Mucosa of rectum (tissue), 2 donors: Measurements from ENCODE around the gene FAM20C.

Experiments
- H3K27ac ChIP-seq, 2 donors: one replicate each; pipeline ENCODE4 v1.7.0; 2013; ENCODE audit warnings: inconsistent platforms in 2 of 2, low read depth in 2 of 2, low read length in 2 of 2
- H3K27me3 ChIP-seq, 2 donors: one replicate each; pipeline ENCODE4 v1.7.0; 2013; ENCODE audit warnings: low read length in 2 of 2; ENCODE audit not compliant: control insufficient read depth in 2 of 2, insufficient read depth in 2 of 2
- H3K36me3 ChIP-seq, 2 donors: one replicate each; pipeline ENCODE4 v1.7.0; 2013; ENCODE audit warnings: low read length in 2 of 2; ENCODE audit not compliant: control insufficient read depth in 2 of 2, insufficient read depth in 2 of 2
- H3K4me1 ChIP-seq, 2 donors: one replicate each; pipeline ENCODE4 v1.7.0; 2013; ENCODE audit warnings: low read length in 2 of 2, mild to moderate bottlenecking in 1 of 2; ENCODE audit not compliant: control insufficient read depth in 2 of 2, insufficient read depth in 2 of 2
- H3K4me3 ChIP-seq, 2 donors: one replicate each; pipeline ENCODE4 v1.7.0; 2013; ENCODE audit warnings: low read length in 2 of 2
- H3K9ac ChIP-seq, 2 donors: one replicate each; pipeline ENCODE4 v1.7.0; 2013; ENCODE audit warnings: low read length in 2 of 2, low read depth in 1 of 2, mild to moderate bottlenecking in 1 of 2
- H3K9me3 ChIP-seq, 2 donors: one replicate each; pipeline ENCODE4 v1.7.0; 2013; ENCODE audit warnings: low read length in 2 of 2; ENCODE audit not compliant: control insufficient read depth in 2 of 2
- donor health status: healthy.
- donor health status: Normal muscosa, but diverticular disease.

FAM20C gene

DNA sequence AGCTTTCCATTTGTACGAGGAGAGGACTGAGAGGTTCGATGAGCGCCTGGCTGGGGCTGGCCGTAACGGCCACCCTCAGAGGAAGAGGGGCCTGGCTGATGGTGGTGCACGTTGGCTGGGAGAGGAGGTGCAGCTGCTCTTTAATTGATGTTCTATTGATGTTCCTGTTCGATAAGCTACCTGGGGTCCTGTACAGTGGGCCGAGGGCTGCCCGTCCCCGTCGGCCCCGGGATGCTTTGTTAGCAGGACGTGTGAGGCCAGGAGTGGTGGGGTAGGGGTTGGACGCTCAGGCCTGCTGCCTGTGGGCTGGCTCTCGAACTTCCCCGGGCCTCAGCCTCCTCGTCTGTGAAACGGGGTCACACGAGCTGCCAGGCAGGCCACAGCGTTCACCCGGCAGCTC lies 25.4 kb downstream of the FAM20C start:
- H3K27ac ChIP-seq, result no peak overlapping the region

DNA sequence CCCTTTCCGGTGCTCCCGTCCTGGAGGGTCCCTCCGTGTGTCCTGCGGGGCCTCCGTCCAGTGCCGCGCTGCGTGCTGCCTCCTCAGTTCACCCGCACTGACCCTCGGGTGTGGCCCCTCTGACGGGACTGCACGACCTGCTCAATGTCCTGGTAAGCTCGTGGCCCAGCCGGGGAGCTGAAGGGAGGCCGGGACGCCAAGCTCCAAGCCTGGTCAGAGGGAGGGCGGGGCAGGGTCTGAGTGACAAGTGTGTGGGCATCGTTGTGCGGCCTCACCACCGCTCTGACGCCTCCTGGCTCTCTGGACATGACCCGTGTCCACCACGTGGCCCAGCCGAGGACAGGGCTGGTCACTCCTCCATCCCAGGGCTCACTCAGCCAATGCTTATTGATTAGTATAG lies 25.9 kb downstream of the FAM20C start:
- Histone ChIP-seq H3K9me3 (no peaks in the 10 kb centered on the region), H3K27ac (no peak overlapping the region), H3K36me3 (no peaks in the 10 kb centered on the region), H3K4me3 (no peak overlapping the region), H3K27me3 (no peaks in the 10 kb centered on the region), H3K4me1 (no peaks in the 10 kb centered on the region), H3K9ac (no peak overlapping the region)

More for the DNA sequence above, 25.4 kb downstream of the FAM20C start:
- H3K9ac ChIP-seq, result no peak overlapping the region
- no peaks in the 10 kb centered on the region for H3K4me1 ChIP-seq
- H3K4me3 ChIP-seq, result no peak overlapping the region
- no peaks in the 10 kb centered on the region for H3K36me3 ChIP-seq
- no peaks in the 10 kb centered on the region for H3K27me3 ChIP-seq
- H3K9me3 ChIP-seq, result no peaks in the 10 kb centered on the region

DNA sequence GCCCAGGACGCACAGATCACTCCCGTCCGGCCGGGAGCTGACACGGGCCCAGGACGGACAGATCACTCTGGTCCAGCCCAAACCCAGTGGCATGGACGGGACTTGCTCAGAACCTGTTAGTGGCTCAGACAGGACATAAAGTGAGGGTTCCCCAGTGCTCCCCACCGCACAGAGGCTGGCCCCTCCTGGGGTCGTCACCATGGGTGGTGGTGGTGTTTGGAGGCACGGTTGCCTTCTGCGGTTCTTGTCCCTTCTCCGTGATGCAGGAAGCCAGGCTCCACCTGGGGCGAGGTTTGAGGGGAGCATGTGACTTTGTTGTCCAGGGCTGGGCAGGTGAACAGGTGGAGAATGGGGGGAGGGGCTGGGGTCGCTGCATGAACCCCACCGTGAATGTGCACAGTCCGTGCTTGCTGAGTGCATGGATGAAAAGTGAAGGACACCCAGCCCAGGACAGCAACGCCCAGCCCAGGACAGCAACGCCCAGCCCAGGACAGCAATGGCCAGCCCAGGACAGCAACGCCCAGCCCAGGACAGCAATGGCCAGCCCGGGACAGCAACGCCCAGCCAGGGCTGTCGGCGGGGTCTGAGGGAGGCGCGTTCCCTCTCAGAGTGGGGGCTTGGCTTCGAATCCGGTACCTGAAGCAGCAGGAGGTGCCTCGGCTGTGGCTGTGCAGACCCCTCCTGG lies 26.7 kb downstream of the FAM20C start:
- H3K27me3 ChIP-seq, result no peaks in the 10 kb centered on the region
- H3K9me3 ChIP-seq, result no peaks in the 10 kb centered on the region
- H3K4me1 ChIP-seq, result no peaks in the 10 kb centered on the region
- H3K4me3 ChIP-seq, result no peak overlapping the region
- H3K9ac ChIP-seq, result no peak overlapping the region
- no peak overlapping the region for H3K27ac ChIP-seq
- no peaks in the 10 kb centered on the region for H3K36me3 ChIP-seq

DNA sequence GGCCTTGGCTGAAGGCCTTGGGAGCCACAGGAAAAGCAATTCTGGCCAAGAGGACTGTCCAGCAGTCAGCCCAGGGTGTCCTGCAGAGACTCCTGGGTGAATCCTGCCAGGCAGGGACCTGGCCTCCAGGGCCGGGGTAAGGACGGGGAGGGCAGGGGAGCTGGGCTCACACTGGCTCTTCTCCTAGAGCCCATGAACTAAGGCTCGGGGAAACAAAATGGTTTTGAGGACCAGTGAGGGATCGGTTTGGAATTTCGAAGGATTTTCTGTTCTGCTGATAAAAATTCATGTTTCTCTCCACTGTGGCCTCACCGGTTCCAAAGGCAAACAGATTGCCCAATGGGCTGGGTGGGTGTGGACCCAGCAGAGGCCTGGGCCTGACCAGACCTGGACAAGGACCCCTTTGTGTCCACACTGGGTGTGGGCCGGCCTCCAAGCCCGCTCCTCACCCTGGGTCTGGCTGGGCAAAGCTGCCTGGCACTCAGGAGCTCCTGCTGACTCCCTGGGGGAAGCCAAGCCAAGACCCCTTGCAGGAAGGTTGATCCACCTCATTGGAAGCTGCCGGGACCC lies 27.3 kb downstream of the FAM20C start:
- Histone ChIP-seq H3K4me1 (no peaks in the 10 kb centered on the region), H3K9ac (no peak overlapping the region), H3K27me3 (no peaks in the 10 kb centered on the region), H3K27ac (no peak overlapping the region), H3K36me3 (no peaks in the 10 kb centered on the region), H3K4me3 (no peak overlapping the region), H3K9me3 (no peaks in the 10 kb centered on the region)

DNA sequence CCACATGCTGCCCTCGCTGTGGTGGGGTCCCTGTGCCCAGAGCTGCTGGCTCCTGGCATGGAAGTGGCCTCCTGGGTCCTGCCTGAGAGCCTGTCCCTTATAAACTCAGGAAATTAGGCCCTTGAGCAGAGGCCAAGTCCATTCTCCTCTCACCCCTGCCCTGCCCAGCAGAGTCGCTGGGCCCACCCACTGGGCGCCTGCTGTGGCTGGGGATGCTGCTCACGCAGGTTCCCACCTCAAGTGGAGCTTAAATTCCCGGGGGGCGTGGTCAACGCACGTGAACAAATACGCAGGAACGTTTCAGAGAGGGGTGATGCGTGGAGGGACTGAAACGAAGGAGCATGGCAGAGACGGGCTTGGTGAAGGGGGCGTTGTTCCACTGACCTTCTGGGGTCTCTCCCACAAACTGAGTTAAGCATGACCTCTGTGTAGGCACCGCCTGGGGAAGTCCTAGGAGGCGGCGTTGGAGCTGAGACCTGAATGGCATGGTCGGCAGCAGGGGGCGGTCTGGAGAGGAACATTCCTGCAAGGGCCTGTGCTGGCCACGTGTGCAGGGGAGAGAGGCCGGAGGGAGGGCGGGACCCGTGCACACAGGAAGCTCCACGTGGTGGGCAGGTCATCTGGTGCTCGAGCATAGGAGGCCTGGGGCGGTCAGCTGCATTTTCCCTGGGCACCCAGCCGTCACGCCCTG lies 27.9 kb downstream of the FAM20C start:
- Histone ChIP-seq H3K4me1 (no peaks in the 10 kb centered on the region), H3K4me3 (no peak overlapping the region), H3K9me3 (no peaks in the 10 kb centered on the region), H3K27ac (no peak overlapping the region), H3K36me3 (no peaks in the 10 kb centered on the region), H3K9ac (no peak overlapping the region), H3K27me3 (no peaks in the 10 kb centered on the region)

DNA sequence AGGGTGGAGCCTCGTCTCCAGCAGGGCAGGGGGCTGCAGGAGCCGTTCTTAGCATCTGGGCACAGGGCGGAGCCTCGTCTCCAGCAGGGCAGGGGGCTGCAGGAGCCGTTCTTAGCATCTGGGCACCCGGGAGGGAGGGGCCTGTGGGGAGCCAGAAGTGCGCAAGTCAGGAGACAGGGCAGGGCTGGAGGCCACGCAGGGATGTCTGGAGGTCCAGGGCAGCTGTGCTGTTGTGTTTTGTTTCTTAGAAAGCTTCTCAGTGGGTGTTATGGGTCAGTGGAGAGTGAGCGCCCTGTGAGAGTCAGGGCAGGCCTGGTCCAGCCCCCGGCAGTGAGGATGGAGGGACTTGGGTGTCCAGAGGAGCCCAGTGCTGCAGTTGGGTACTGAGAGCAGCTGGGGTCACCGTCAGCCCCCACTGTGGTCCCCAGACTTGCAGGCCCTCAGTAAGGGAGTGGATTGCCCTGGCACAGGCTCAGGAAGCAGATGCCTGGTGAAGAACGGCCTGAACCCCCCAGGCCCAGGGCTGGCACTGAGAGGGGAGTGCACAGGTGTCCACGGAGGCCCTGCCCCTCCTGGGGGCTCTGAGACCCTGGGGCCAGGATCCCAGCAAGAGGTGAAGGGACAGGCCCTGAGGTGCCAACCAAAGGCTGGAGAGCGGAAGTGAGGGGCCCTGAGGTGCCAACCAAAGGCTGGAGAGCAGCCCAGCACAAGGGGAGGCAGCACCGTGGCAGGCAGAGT lies 29.8 kb downstream of the FAM20C start:
- no peak overlapping the region for H3K27ac ChIP-seq
- no peaks in the 10 kb centered on the region for H3K27me3 ChIP-seq
- no peaks in the 10 kb centered on the region for H3K36me3 ChIP-seq
- H3K4me1 ChIP-seq, result no peaks in the 10 kb centered on the region
- no peak overlapping the region for H3K4me3 ChIP-seq
- H3K9me3 ChIP-seq, result no peaks in the 10 kb centered on the region
- no peak overlapping the region for H3K9ac ChIP-seq

GRCh38 chr7:222716-223041 lies 30.3 kb downstream of the FAM20C start:
- Histone ChIP-seq H3K4me3 (no peak overlapping the region), H3K4me1 (no peaks in the 10 kb centered on the region), H3K36me3 (no peaks in the 10 kb centered on the region), H3K9me3 (no peaks in the 10 kb centered on the region), H3K9ac (no peak overlapping the region), H3K27me3 (no peaks in the 10 kb centered on the region), H3K27ac (no peak overlapping the region)

- Histone ChIP-seq H3K36me3 (no peaks in the 10 kb centered on the region), H3K27me3 (no peaks in the 10 kb centered on the region), H3K27ac (no peak overlapping the region), H3K4me1 (no peaks in the 10 kb centered on the region), H3K9me3 (no peaks in the 10 kb centered on the region), H3K4me3 (no peak overlapping the region), H3K9ac (no peak overlapping the region)
These were observed 30.9 kb downstream of the FAM20C start for GRCh38 chr7:223118-223800.

DNA sequence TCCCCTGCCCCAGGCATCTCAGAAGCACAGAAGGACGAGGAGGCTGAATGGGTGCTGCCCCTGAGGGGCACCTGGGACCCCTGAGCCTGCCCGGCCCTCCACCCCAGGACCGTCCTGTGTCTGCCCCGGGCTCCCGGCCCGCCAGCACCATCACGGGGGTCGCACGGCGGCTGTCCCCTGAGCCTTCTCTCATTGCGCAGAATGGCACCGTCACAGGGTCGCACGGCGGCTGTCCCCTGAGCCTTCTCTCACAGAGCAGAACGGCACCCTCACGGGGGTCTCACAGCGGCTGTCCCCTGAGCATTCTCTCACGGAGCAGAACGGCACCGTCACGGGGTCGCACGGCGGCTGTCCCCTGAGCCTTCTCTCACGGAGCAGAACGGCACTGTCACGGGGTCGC lies 31.5 kb downstream of the FAM20C start:
- Histone ChIP-seq H3K9me3 (no peaks in the 10 kb centered on the region), H3K27ac (no peak overlapping the region), H3K9ac (no peak overlapping the region), H3K36me3 (no peaks in the 10 kb centered on the region), H3K4me3 (no peak overlapping the region), H3K27me3 (no peaks in the 10 kb centered on the region), H3K4me1 (peaks cover 0 to 3% of the 10 kb centered on the region in 2 donors)
